Panc1 (cell line): ENCODE results near the gene ADARB2. TPM values are rescaled to one million over a fixed set of nuclear protein-coding genes. Genes with fewer than 3 reads are reported as not detected.

Experiments
- ATAC-seq: fragments of 200-7000 bp; cut with Tn5 transposase; 2 replicates; pipeline ENCODE4 v1.9.1; 2020; ENCODE audit warnings: mild to moderate bottlenecking, moderate library complexity
- BruUV-seq: library from RNA; stranded (reverse); fragments of 400-500 nt; replicated peaks from 2 replicates; lab custom pipeline; 2021; lab: Mats Ljungman, UMichigan
- CTCF ChIA-PET: fragments of 300-600 bp; sonication (Branson Sonifier 250); formaldehyde crosslinking; loops from one replicate; lab custom pipeline; 2022; ENCODE audit warnings: antibody characterized with exemption; lab: Charles Lee
- POLR2A ChIA-PET: fragments of 300-600 bp; sonication (Branson Sonifier 250); formaldehyde crosslinking; loops from one replicate; lab custom pipeline; 2022; ENCODE audit warnings: antibody characterized with exemption; lab: Charles Lee
- DNase-seq: peaks from one replicate; pipeline ENCODE4 v3.0.0-alpha.2; 2010; ENCODE audit warnings: low read depth, low spot score
- H3K27ac ChIP-seq: 2 replicates; pipeline ENCODE4 v1.5.1; 2011; ENCODE audit warnings: mild to moderate bottlenecking, low read length, inconsistent platforms
- H3K27me3 ChIP-seq: fragments of 200-500 bp; sonication (Bioruptor generic); 2 replicates; pipeline ENCODE4 v1.6.0; 2014; ENCODE audit warnings: low read length, inconsistent platforms; ENCODE audit not compliant: control insufficient read depth, insufficient read depth
- H3K36me3 ChIP-seq: fragments of 200-500 bp; sonication (Bioruptor generic); 2 replicates; pipeline ENCODE4 v1.5.1; 2014; ENCODE audit warnings: inconsistent platforms, mild to moderate bottlenecking, low read length, moderate library complexity; ENCODE audit not compliant: control insufficient read depth, insufficient read depth
- H3K4me1 ChIP-seq: 2 replicates; pipeline ENCODE4 v1.5.1; 2011; ENCODE audit warnings: inconsistent platforms, mild to moderate bottlenecking, low read length, moderate library complexity; ENCODE audit not compliant: control insufficient read depth, insufficient read depth
- H3K4me3 ChIP-seq, 2 experiments: 2 replicates each; pipeline ENCODE4 v1.5.1; 2011 to 2012; ENCODE audit warnings: low read depth in 2 of 2, low read length in 2 of 2, mild to moderate bottlenecking in 2 of 2, inconsistent platforms in 1 of 2, moderate library complexity in 1 of 2
- H3K9me3 ChIP-seq: fragments of 200-500 bp; sonication (Bioruptor generic); 2 replicates; pipeline ENCODE4 v1.5.1; 2014; ENCODE audit warnings: low read depth, mild to moderate bottlenecking, inconsistent platforms, low read length, moderate library complexity; ENCODE audit not compliant: control insufficient read depth, insufficient read depth
- POLR2AphosphoS5 ChIP-seq: IDR thresholded peaks from 2 replicates; pipeline ENCODE4 v1.6.1; 2012; ENCODE audit warnings: mild to moderate bottlenecking, low read depth, low read length, moderate library complexity
- SIN3A ChIP-seq: IDR thresholded peaks from 2 replicates; pipeline ENCODE4 v1.6.1; 2012; ENCODE audit warnings: low read depth, mild to moderate bottlenecking, low read length, moderate library complexity, borderline replicate concordance; ENCODE audit not compliant: insufficient read depth
- TCF7L2 ChIP-seq: IDR thresholded peaks from 2 replicates; pipeline ENCODE4 v1.6.1; 2011; ENCODE audit warnings: mild to moderate bottlenecking, low read depth, low read length, inconsistent platforms
- in situ Hi-C: cut with HindIII; loops from 2 replicates; pipeline ENCODE4 v1.10.0; 2016; ENCODE audit warnings: low sequenced_read_pairs, low pct_unique_long_range_greater_than_20kb
- intact Hi-C: fragments of 100-400 bp; cut with micrococcal nuclease; formaldehyde crosslinking; loops from one replicate; pipeline ENCODE4 v1.10.0; 2022; ENCODE audit not compliant: unreplicated experiment
- total RNA-seq: library from RNA; stranded (reverse); gene quantifications from one replicate; pipeline ENCODE4 v1.2.1, GENCODE V29; 2021; ENCODE audit not compliant: unreplicated experiment
- TF ChIP-seq, protein P1 (sequence below): fragments of 450-650 bp; IDR thresholded peaks from 2 replicates; pipeline ENCODE4 v1.5.1; 2017; ENCODE audit warnings: mild to moderate bottlenecking
- TF ChIP-seq, protein P2 (sequence below), 2 experiments: IDR thresholded peaks; 2 replicates each; pipeline ENCODE4 v1.6.1; 2011 to 2012; ENCODE audit warnings: low read depth in 2 of 2, control low read depth in 1 of 2, low read length in 1 of 2, mild to moderate bottlenecking in 1 of 2, moderate library complexity in 1 of 2; ENCODE audit not compliant: insufficient read depth in 1 of 2

The ADARB2 gene
- total RNA-seq, 1 experiment from 2014 or later, result 0.31 TPM

DNA sequence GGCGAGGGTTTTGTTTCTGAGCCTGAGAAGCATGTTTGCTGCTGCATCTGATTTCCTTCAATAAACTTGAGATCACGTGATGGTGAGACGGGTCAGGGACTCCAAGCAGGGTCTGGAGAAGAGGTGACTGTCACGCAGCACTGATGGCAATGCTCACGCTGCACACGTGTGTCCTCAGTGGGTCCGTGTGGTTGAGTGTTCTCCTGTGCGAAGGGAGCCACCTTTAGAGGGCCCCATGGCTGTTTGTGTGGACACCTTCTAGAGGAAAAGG lies 580.8 kb downstream of the ADARB2 start:
- Histone ChIP-seq H3K27ac (no peak overlapping the region), H3K4me3 (no peak overlapping the region), H3K9me3 (no peaks in the 10 kb centered on the region), H3K27me3 (no peaks in the 10 kb centered on the region), H3K36me3 (no peaks in the 10 kb centered on the region), H3K4me1 (no peaks in the 10 kb centered on the region)
- in situ Hi-C loops, result no loop called here
- TF ChIP-seq SIN3A (no peak), POLR2AphosphoS5 (no peak), TCF7L2 (no peak)
- TF ChIP-seq, protein P1, sequence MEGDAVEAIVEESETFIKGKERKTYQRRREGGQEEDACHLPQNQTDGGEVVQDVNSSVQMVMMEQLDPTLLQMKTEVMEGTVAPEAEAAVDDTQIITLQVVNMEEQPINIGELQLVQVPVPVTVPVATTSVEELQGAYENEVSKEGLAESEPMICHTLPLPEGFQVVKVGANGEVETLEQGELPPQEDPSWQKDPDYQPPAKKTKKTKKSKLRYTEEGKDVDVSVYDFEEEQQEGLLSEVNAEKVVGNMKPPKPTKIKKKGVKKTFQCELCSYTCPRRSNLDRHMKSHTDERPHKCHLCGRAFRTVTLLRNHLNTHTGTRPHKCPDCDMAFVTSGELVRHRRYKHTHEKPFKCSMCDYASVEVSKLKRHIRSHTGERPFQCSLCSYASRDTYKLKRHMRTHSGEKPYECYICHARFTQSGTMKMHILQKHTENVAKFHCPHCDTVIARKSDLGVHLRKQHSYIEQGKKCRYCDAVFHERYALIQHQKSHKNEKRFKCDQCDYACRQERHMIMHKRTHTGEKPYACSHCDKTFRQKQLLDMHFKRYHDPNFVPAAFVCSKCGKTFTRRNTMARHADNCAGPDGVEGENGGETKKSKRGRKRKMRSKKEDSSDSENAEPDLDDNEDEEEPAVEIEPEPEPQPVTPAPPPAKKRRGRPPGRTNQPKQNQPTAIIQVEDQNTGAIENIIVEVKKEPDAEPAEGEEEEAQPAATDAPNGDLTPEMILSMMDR, result no peak
- TF ChIP-seq, protein P2, sequence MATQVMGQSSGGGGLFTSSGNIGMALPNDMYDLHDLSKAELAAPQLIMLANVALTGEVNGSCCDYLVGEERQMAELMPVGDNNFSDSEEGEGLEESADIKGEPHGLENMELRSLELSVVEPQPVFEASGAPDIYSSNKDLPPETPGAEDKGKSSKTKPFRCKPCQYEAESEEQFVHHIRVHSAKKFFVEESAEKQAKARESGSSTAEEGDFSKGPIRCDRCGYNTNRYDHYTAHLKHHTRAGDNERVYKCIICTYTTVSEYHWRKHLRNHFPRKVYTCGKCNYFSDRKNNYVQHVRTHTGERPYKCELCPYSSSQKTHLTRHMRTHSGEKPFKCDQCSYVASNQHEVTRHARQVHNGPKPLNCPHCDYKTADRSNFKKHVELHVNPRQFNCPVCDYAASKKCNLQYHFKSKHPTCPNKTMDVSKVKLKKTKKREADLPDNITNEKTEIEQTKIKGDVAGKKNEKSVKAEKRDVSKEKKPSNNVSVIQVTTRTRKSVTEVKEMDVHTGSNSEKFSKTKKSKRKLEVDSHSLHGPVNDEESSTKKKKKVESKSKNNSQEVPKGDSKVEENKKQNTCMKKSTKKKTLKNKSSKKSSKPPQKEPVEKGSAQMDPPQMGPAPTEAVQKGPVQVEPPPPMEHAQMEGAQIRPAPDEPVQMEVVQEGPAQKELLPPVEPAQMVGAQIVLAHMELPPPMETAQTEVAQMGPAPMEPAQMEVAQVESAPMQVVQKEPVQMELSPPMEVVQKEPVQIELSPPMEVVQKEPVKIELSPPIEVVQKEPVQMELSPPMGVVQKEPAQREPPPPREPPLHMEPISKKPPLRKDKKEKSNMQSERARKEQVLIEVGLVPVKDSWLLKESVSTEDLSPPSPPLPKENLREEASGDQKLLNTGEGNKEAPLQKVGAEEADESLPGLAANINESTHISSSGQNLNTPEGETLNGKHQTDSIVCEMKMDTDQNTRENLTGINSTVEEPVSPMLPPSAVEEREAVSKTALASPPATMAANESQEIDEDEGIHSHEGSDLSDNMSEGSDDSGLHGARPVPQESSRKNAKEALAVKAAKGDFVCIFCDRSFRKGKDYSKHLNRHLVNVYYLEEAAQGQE (IDR thresholded peaks at IDR 0.05; ENCODE audit: insufficient read depth in 1 of 2, low read depth in 2 of 2, low read length in 1 of 2), result no peak
- DNase-seq (no peak), ATAC-seq (no peak)
- ChIA-PET CTCF (no interaction called here), POLR2A (no interaction called here)
- no TSS peak for BruUV-seq
- intact Hi-C loops, result no loop called here

DNA sequence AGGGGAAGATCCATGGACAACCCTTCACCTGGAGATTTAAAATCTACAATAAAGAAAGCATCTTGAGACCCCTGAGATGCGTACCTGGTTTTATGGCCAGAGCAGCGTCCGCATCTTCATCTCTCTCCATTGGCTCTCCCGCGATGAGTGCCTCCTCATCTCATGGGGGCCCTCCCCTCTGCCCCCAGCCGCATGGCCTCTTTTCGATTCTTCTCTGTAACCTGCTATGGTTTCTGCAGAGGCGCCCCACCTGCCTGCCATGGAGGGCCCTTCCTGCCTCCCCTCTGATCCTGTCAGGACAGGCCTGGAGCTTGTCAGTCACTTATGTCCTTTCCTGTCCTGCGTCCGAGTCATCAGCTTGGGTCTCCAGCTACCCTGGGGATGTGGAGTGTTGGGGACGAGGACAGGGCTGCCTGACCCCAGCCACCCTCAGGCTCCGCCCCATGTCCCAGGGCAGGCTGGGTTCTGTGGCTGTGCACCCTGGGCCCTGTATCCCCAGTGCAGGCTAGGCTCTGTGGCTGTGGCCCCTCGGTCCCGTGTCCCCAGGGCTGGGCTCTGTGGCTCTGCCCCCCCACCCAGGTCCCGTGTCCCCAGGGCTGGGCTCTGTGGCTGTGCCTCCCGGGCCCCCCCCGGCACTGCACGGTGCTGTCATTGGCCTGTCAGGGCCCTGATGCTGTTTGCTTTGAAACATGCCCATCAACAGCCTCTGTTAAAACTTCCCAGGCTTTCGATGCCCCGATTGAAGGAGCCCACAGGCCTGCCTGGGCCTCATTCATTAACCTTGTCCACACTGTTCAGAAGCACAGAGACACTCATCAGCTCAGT lies 581.3 kb downstream of the ADARB2 start:
- ATAC-seq (no peak), DNase-seq (no peak)
- Histone ChIP-seq H3K4me1 (no peaks in the 10 kb centered on the region), H3K27me3 (no peaks in the 10 kb centered on the region), H3K27ac (no peak overlapping the region), H3K9me3 (no peaks in the 10 kb centered on the region), H3K36me3 (no peaks in the 10 kb centered on the region), H3K4me3 (no peak overlapping the region)
- intact Hi-C loops, result no loop called here
- ChIA-PET POLR2A (no interaction called here), CTCF (no interaction called here)
- TF ChIP-seq, protein P1, result no peak
- TF ChIP-seq TCF7L2, result no peak
- BruUV-seq, result no TSS peak
- in situ Hi-C loops, result no loop called here
